Nephron (organoid): ENCODE data around the gene CNGA1.
"Not testable (repeated sequence)": the region's sequence is repeated elsewhere in the genome, so short reads cannot be mapped to it uniquely, and the experiment has no call there.

Source experiments
- H3K27ac Mint-ChIP-seq, 3 experiments: 2 replicates each; pipeline ENCODE4 v1.8.0; 2020; ENCODE audit warnings: mixed read lengths in 3 of 3, mild to moderate bottlenecking in 2 of 3, moderate library complexity in 1 of 3
- H3K27me3 Mint-ChIP-seq: 2 replicates; pipeline ENCODE4 v1.8.0; 2021; ENCODE audit warnings: low read depth, mild to moderate bottlenecking, moderate library complexity, mixed read lengths
- H3K36me3 Mint-ChIP-seq: 2 replicates; pipeline ENCODE4 v1.8.0; 2020; ENCODE audit warnings: low read depth, mixed read lengths
- H3K4me1 Mint-ChIP-seq: 2 replicates; pipeline ENCODE4 v1.8.0; 2020; ENCODE audit warnings: mixed read lengths
- H3K4me3 Mint-ChIP-seq, 3 experiments: 2 replicates each; pipeline ENCODE4 v1.8.0; 2020; ENCODE audit warnings: mild to moderate bottlenecking in 3 of 3, mixed read lengths in 3 of 3, moderate library complexity in 2 of 3
- H3K9me3 Mint-ChIP-seq: 2 replicates; pipeline ENCODE4 v1.8.0; 2020; ENCODE audit warnings: mixed read lengths
- CTCF ChIP-seq, 3 experiments: fragments of 200-600 bp; sonication (generic); IDR thresholded peaks; one replicate each; pipeline ENCODE4 v1.5.0; 2021; ENCODE audit warnings: antibody characterized with exemption in 3 of 3; ENCODE audit not compliant: unreplicated experiment in 3 of 3

The CNGA1 gene

GRCh38 chr4:48017108-48017571 lies 659 bp upstream of the CNGA1 start:
- peaks cover 7% of the 10 kb centered on the region for H3K4me1 Mint-ChIP-seq
- no peak for TF ChIP-seq CTCF (IDR thresholded peaks at IDR 0.05; ENCODE audit: unreplicated experiment in 3 of 3)
- peaks cover 5% of the 10 kb centered on the region for H3K9me3 Mint-ChIP-seq
- H3K27ac Mint-ChIP-seq = peak overlapping the region; percentile 39 to 73 (median 70)
- H3K4me3 Mint-ChIP-seq = peak overlapping the region; percentile 84 to 92 (median 85)
- no peaks in the 10 kb centered on the region for H3K36me3 Mint-ChIP-seq
- peaks cover 42% of the 10 kb centered on the region for H3K27me3 Mint-ChIP-seq

GRCh38 chr4:48015678-48016077 lies 803 bp downstream of the CNGA1 start:
- Mint-ChIP-seq H3K9me3 (peaks cover 5% of the 10 kb centered on the region), H3K27me3 (peaks cover 42% of the 10 kb centered on the region), H3K4me1 (peaks cover 5% of the 10 kb centered on the region), H3K4me3 (peak overlapping the region; percentile 84 to 92 (median 85)), H3K27ac (peak overlapping the region in 2 of 3 experiments; percentile 28 to 60), H3K36me3 (no peaks in the 10 kb centered on the region)
- TF ChIP-seq CTCF (IDR thresholded peaks at IDR 0.05; ENCODE audit: unreplicated experiment in 3 of 3) = no peak

GRCh38 chr4:48015216-48015615 lies 1.3 kb downstream of the CNGA1 start:
- Mint-ChIP-seq H3K36me3 (no peaks in the 10 kb centered on the region), H3K27me3 (peaks cover 39% of the 10 kb centered on the region), H3K9me3 (peaks cover 5% of the 10 kb centered on the region), H3K4me1 (peaks cover 5% of the 10 kb centered on the region), H3K27ac (no peak overlapping the region), H3K4me3 (no peak overlapping the region)
- no peak for TF ChIP-seq CTCF (IDR thresholded peaks at IDR 0.05; ENCODE audit: unreplicated experiment in 3 of 3)

- H3K27ac Mint-ChIP-seq = no peak overlapping the region
- no peak overlapping the region for H3K4me3 Mint-ChIP-seq
- H3K27me3 Mint-ChIP-seq = peaks cover 22% of the 10 kb centered on the region
- TF ChIP-seq CTCF (IDR thresholded peaks at IDR 0.05; ENCODE audit: unreplicated experiment in 3 of 3) = no peak
- peaks cover 5% of the 10 kb centered on the region for H3K4me1 Mint-ChIP-seq
- peaks cover 5% of the 10 kb centered on the region for H3K9me3 Mint-ChIP-seq
- H3K36me3 Mint-ChIP-seq = no peaks in the 10 kb centered on the region
Observed at GRCh38 chr4:48012824-48013223, 3.7 kb downstream of the CNGA1 start.

GRCh38 chr4:48011722-48012121 lies 4.8 kb downstream of the CNGA1 start:
- Mint-ChIP-seq H3K27ac (no peak overlapping the region), H3K36me3 (no peaks in the 10 kb centered on the region), H3K4me1 (peaks cover 5% of the 10 kb centered on the region), H3K4me3 (no peak overlapping the region), H3K27me3 (peaks cover 12% of the 10 kb centered on the region), H3K9me3 (peaks cover 6% of the 10 kb centered on the region)
- no peak for TF ChIP-seq CTCF (IDR thresholded peaks at IDR 0.05; ENCODE audit: unreplicated experiment in 3 of 3)

GRCh38 chr4:48010906-48011305 lies 5.6 kb downstream of the CNGA1 start:
- H3K4me3 Mint-ChIP-seq, H3K27ac Mint-ChIP-seq, H3K36me3 Mint-ChIP-seq, H3K27me3 Mint-ChIP-seq, H3K4me1 Mint-ChIP-seq, H3K9me3 Mint-ChIP-seq: not testable (repeated sequence)
